SH-SY5Y (cell line): ENCODE measurements around the gene AFF2.

Experiments
- GATA2 ChIP-seq: IDR thresholded peaks from 2 replicates; pipeline ENCODE4 v1.6.1; 2011; ENCODE audit warnings: mild to moderate bottlenecking, low read depth, low read length
- GATA3 ChIP-seq: IDR thresholded peaks from 2 replicates; pipeline ENCODE4 v1.6.1; 2011; ENCODE audit warnings: low read depth, mild to moderate bottlenecking, low read length, moderate library complexity

GRCh38 chrX:149010013-149010852 lies 509.8 kb downstream of the AFF2 start:
- TF ChIP-seq GATA2 (no peak), GATA3 (no peak)
